GM18519 (cell line): ENCODE data around the gene MLLT3.

Experiments used
- ATAC-seq: cut with Tn5 transposase; IDR thresholded peaks from one replicate; pipeline ENCODE4 v1.9.1; 2021; ENCODE audit warnings: mild to moderate bottlenecking, moderate library complexity; ENCODE audit not compliant: unreplicated experiment, low FRiP score

Gene MLLT3

GRCh38 chr9:20319641-20320337, 302.5 kb downstream of the MLLT3 start:
- no peak for ATAC-seq

DNA sequence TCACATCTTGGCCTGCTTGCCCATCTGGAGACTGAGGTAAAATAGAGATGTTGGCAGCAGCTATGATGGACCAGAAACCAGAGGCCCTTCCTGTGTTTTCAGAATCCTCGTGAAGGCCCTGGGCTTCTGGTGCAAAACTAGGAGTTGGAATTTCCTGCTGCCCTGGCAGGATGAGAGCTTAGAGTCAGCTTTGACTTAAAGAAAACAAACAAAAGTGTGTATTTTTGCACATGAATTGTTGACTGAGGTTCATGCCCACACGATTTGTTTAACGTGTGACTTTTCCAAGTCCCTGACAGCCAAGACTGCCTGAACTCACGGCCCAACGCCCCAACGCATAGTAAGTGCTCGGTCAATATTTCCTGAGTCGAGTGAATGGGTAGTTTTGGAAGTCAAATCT, 303.1 kb downstream of the MLLT3 start:
- ATAC-seq = no peak

DNA sequence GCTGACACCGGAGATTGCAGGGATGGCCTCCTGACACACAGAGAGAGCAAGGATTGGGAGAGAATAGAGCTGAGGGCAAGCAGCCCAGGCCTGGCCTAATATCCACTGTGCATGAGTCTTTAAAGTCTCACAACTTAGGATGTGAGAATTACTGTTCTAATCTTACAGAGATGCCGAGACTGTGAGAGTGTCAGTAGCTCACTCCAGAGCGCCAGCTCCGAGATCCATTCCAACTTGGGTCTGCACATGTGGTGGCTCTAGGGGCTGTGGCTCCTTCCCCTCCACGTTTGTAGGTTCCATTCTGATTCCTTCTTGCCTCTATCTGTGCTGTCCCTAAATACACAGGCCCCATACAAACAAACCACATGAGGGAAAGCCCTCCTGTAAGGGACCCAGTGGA, 304.6 kb downstream of the MLLT3 start:
- no peak for ATAC-seq

DNA sequence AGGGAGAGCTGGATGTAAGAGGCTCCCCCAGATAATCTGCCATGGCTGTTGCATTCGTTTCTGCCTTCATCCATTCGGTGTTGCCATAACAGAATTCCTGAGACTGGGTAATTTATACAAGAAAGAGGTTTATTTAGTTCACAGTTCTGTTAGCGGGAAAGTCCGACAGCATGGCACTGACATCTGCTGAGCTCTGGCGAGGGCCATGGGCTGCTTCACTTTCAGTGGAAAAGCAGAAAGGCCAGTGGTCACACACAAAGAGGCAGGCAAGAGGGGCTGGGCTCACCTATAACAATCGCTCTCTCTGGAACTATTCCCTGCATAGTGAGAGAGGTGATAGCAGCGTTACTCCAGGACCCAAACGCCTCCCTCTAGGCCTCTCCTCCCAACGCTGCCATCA, 305.9 kb downstream of the MLLT3 start:
- ATAC-seq = no peak

DNA sequence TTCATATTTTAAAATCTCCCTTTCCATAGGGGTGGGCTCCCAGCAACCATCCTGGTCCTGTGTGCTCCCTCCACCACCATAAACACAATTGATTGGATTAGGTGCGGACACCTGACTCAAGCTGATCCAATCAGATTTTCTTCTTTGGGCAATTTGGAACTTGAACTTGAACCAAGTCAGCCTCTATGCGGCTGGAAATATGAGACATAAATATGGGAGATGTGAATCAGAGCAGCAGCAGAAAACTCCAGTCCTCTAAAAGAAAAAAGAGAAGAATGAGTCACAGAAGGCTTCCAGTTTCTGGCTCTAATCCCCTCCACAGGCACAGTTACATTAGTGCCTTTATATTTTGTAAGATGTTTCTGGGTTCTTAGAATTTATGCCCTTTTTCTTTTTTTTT, 306.6 kb downstream of the MLLT3 start:
- ATAC-seq = no peak

DNA sequence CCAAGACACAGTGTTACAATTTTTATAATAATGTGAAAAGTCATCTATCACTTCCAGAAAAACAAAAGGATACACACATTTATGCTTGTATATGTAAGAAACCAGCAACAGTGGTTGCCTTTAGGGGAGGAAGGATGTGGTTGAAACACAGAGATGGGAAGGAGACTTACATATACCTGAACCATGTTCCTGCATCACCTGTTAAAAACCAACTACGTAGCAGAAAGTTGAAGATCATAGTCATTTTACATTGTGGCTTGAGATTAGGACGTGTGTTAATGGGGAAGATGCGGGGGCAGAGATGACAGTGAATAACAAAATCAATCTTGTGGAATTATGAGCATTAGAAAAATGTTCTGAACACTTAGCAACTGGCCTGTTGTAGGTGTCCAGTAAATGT, 307.3 kb downstream of the MLLT3 start:
- ATAC-seq = no peak

- ATAC-seq = no peak
Measured at GRCh38 chr9:20313415-20313814, 308.9 kb downstream of the MLLT3 start.

GRCh38 chr9:20312732-20313131, 309.6 kb downstream of the MLLT3 start:
- no peak for ATAC-seq

DNA sequence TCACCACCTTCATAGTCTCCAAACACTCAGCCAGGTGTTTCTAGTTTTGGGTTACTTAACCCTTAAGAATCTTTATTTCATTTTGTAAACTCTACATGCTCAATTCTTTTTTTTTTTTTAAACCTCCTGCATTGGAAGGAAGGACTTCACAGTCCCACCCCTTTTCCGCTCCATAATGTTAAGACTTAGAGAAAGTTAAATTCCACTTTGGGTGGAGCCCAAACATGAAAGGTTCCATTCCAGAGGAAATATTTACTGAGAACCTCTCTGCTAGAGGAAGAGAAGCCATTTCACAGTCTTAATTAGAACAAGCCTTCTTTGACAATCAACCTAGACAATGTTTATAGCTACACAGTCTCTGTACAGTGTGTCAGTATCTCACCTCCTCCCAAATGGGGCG, 312.3 kb downstream of the MLLT3 start:
- ATAC-seq = no peak

- no peak for ATAC-seq
Measured at GRCh38 chr9:20309124-20309523, 313.2 kb downstream of the MLLT3 start.

GRCh38 chr9:20307621-20308020, 314.7 kb downstream of the MLLT3 start:
- ATAC-seq = no peak

DNA sequence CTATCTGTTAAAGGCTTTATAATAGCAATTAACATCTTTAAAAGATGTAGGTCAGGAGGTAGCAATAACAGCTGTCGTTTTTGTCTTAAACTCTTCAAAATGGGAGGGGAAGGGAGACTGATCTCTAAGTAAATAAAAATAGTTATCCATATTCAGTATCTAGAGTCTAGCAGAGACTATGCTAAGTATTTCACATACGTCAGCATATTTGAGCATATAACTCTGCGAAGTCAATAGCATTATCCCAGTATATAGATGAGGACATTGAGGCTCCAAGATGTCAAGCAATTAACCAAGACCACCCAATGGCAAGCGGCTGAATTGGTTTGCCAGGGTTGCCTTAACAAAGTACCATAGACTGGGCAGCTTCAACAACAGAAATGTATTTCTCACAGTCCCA, 316.8 kb downstream of the MLLT3 start:
- ATAC-seq = no peak

DNA sequence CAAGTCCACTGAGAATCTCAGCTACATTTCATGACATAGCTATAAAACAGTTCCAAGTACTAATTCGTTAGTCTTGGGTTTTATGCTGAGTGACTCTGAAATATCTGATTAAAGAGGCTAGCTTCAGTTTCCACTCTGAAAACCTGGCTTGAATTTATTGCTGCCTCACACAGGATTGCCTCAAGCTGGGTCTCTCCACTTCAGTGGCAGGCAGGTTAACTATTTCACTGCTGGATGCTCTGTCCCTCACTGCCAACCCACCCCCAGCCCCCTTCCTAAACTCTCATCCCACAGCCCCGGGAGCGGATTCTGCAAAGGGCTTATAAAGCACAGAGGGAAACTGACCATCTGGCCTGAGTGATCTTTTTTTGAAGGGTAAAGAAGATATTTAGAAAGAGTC, 318.3 kb downstream of the MLLT3 start:
- no peak for ATAC-seq

GRCh38 chr9:20303066-20303465, 319.2 kb downstream of the MLLT3 start:
- no peak for ATAC-seq

DNA sequence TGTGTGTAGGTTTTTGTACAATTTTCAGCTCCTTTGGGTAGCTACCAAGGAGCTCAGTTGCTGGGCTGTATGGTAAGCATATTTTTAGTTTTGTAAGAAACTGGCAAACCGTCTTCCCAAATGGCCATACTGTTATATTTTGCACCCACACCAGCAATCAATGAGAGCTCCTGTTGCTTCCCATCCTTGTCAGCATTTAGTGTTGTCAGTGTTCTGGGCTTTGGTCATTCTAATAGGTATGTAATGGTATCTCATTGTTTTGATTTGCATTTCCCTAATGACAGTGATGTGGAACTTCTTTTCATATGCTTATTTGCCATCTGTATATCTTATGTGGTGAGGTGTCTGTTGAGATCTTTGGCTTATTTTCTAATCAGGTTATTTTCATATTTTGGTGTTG, 320.1 kb downstream of the MLLT3 start:
- no peak for ATAC-seq

- no peak for ATAC-seq
Measured at GRCh38 chr9:20300430-20301115, 321.7 kb downstream of the MLLT3 start.

DNA sequence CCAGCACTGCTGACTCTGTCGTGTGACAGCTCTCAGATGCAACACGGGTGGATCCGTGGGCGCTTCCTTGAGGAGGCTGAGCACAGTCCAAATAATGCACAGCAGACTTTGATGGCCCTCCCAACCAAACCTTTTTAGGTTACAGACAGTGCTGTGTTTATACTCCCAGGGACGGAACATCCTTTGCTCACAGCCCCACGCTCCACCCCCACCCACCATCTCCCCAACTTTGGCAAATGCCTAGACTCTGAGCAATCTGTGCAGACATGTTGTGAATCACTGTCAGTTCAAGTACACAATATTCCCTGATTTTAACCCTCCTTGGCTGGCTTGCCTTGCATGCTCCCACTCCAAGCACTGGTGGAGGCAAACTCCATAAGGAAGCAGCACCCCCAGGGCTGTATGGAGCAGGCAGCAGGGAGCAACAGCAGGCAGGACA, 324.6 kb downstream of the MLLT3 start:
- no peak for ATAC-seq

GRCh38 chr9:20295555-20295954, 326.7 kb downstream of the MLLT3 start:
- ATAC-seq = no peak

- no peak for ATAC-seq
Measured at GRCh38 chr9:20294046-20294750, 328.1 kb downstream of the MLLT3 start.

GRCh38 chr9:20292002-20292401, 330.3 kb downstream of the MLLT3 start:
- ATAC-seq = no peak
